B cell (primary cell): Measurements from ENCODE around the gene KIAA0825. TPM values are rescaled to one million over a fixed set of nuclear protein-coding genes. Genes with fewer than 3 reads are reported as not detected.

Experiments
- ATAC-seq: fragments of 200-7000 bp; cut with Tn5 transposase; one replicate; pipeline ENCODE4 v1.10.0; 2021; ENCODE audit warnings: low read depth, mild to moderate bottlenecking, moderate number of reproducible peaks, moderate library complexity
- CTCF ChIA-PET: fragments of 350-600 bp; sonication (Branson Sonifier 250); formaldehyde crosslinking; loops from one replicate; lab custom pipeline; 2021; ENCODE audit warnings: antibody characterized with exemption, inconsistent platforms; lab: Charles Lee
- POLR2A ChIA-PET: fragments of 350-600 bp; sonication (Branson Sonifier 250); formaldehyde crosslinking; loops from one replicate; lab custom pipeline; 2021; ENCODE audit warnings: antibody characterized with exemption; lab: Charles Lee
- DNase-seq: peaks from one replicate; pipeline ENCODE4 v3.0.0; 2013
- H2AFZ ChIP-seq: 2 replicates; pipeline ENCODE4 v1.6.1; 2012; ENCODE audit warnings: mild to moderate bottlenecking, low read depth, low read length; ENCODE audit not compliant: insufficient read depth, poor library complexity, severe bottlenecking
- H3K27ac ChIP-seq, 2 donors: 1 replicate in 1 of 2; 2 replicates in 1 of 2; pipeline ENCODE4 v1.5.1; 2012 to 2013; ENCODE audit warnings: low read length in 2 of 2, mild to moderate bottlenecking in 2 of 2, moderate library complexity in 1 of 2
- H3K27me3 ChIP-seq, 4 experiments: fragments of 200-600 bp in 1 of 4; sonication (generic) in 1 of 4; replicated peaks in 1 of 4; 1 replicate in 2 of 4; 2 replicates in 2 of 4; pipeline versions ENCODE4 v1.6.1 to v1.7.0; 2013 to 2016; ENCODE audit warnings: low read length in 3 of 4, mild to moderate bottlenecking in 2 of 4, mixed read lengths in 1 of 4, moderate library complexity in 1 of 4; ENCODE audit not compliant: insufficient read depth in 4 of 4, control insufficient read depth in 3 of 4; ENCODE audit errors: control extremely low read depth in 1 of 4
- H3K36me3 ChIP-seq, 2 experiments: replicated peaks in 1 of 2; 1 replicate in 1 of 2; 2 replicates in 1 of 2; pipeline versions ENCODE4 v1.6.1 to v1.7.1; 2013; ENCODE audit warnings: low read length in 1 of 2; ENCODE audit not compliant: insufficient read depth in 2 of 2, control insufficient read depth in 1 of 2; ENCODE audit errors: control extremely low read depth in 1 of 2, extremely low read depth in 1 of 2
- H3K4me1 ChIP-seq, 2 donors: fragments of 200-600 bp in 1 of 2; sonication (generic) in 1 of 2; 1 replicate in 1 of 2; 2 replicates in 1 of 2; pipeline versions ENCODE4 v1.5.1 to v1.6.1; 2013 to 2017; ENCODE audit warnings: low read length in 2 of 2; ENCODE audit not compliant: control insufficient read depth in 2 of 2, insufficient read depth in 2 of 2
- H3K4me2 ChIP-seq: replicated peaks from 2 replicates; pipeline ENCODE3; 2012; ENCODE audit warnings: mild to moderate bottlenecking, low read depth, low read length; ENCODE audit not compliant: poor library complexity, severe bottlenecking
- H3K4me3 ChIP-seq, 5 experiments: fragments of 200-600 bp in 1 of 5; sonication (generic) in 1 of 5; 1 replicate in 3 of 5; 2 replicates in 2 of 5; pipeline versions ENCODE4 v1.5.1 to v1.7.0; 2011 to 2016; ENCODE audit warnings: low read length in 4 of 5, mild to moderate bottlenecking in 4 of 5, low read depth in 2 of 5, control low read depth in 1 of 5, moderate library complexity in 1 of 5; ENCODE audit not compliant: insufficient read depth in 1 of 5; ENCODE audit errors: control extremely low read depth in 1 of 5, extremely low read depth in 1 of 5
- H3K79me2 ChIP-seq: fragments of 200-600 bp; sonication (generic); one replicate; pipeline ENCODE4 v1.6.0; 2016; ENCODE audit warnings: low read length; ENCODE audit not compliant: control insufficient read depth, insufficient read depth
- H3K9ac ChIP-seq: fragments of 200-600 bp; sonication (generic); 2 replicates; pipeline ENCODE4 v1.6.1; 2017; ENCODE audit warnings: mild to moderate bottlenecking, low read length, moderate library complexity
- H3K9me3 ChIP-seq, 3 donors: one replicate each; pipeline versions ENCODE4 v1.6.1 to v1.7.1; 2013; ENCODE audit warnings: low read length in 2 of 3; ENCODE audit not compliant: control insufficient read depth in 2 of 3, insufficient read depth in 1 of 3; ENCODE audit errors: control extremely low read depth in 1 of 3
- H4K20me1 ChIP-seq: 2 replicates; pipeline ENCODE4 v1.6.0; 2012; ENCODE audit warnings: mild to moderate bottlenecking, low read length; ENCODE audit not compliant: insufficient read depth, control insufficient read depth, poor library complexity, severe bottlenecking
- H3K27ac Mint-ChIP-seq: one replicate; pipeline ENCODE4 v1.8.0; 2021; ENCODE audit warnings: mixed read lengths
- H3K27me3 Mint-ChIP-seq: one replicate; pipeline ENCODE4 v1.8.0; 2021; ENCODE audit warnings: mixed read lengths
- H3K4me1 Mint-ChIP-seq: one replicate; pipeline ENCODE4 v1.8.0; 2021; ENCODE audit warnings: mixed read lengths
- H3K4me3 Mint-ChIP-seq: one replicate; pipeline ENCODE4 v1.8.0; 2021; ENCODE audit warnings: mixed read lengths
- H3K9me3 Mint-ChIP-seq: one replicate; pipeline ENCODE4 v1.8.0; 2022; ENCODE audit warnings: mixed read lengths; ENCODE audit not compliant: insufficient read depth
- EZH2 ChIP-seq: IDR thresholded peaks from 2 replicates; pipeline ENCODE4 v1.6.1; 2012; ENCODE audit warnings: borderline replicate concordance, low read depth, mild to moderate bottlenecking, moderate library complexity, low read length; ENCODE audit not compliant: insufficient read depth, poor library complexity, severe bottlenecking
- WGBS: methylation state at CpG from one replicate; pipeline ENCODE4 v1.1.5; 2013; ENCODE audit warnings: missing lambda C conversion rate; ENCODE audit not compliant: insufficient coverage; 5-methylcytosine and 5-hydroxymethylcytosine counted together
- intact Hi-C: fragments of 100-400 bp; cut with micrococcal nuclease; formaldehyde crosslinking; loops from one replicate; pipeline ENCODE4 v1.10.0; 2022
- polyA plus RNA-seq: library from polyadenylated mRNA; depleted of rRNA; stranded (reverse); fragments of >200 nt; gene quantifications from 2 replicates; pipeline ENCODE4 v1.2.3, GENCODE V29; 2012
- total RNA-seq, 2 donors: library from RNA; stranded (reverse); fragments of 120-200 nt in 1 of 2; gene quantifications; 1 replicate in 1 of 2; 2 replicates in 1 of 2; pipeline versions ENCODE4 v1.2.3 to v1.2.4, GENCODE V29; 2013 to 2022
- TF ChIP-seq, protein P1 (sequence below): fragments of 200-600 bp; IDR thresholded peaks from one replicate; pipeline ENCODE4 v1.8.0; 2022; ENCODE audit warnings: antibody characterized with exemption, mild to moderate bottlenecking

KIAA0825 gene
- total and polyA plus RNA-seq, 2 donors (not counting 1 experiment from before 2014, with no cell fraction given), result 0.43 to 2.7 TPM

DNA sequence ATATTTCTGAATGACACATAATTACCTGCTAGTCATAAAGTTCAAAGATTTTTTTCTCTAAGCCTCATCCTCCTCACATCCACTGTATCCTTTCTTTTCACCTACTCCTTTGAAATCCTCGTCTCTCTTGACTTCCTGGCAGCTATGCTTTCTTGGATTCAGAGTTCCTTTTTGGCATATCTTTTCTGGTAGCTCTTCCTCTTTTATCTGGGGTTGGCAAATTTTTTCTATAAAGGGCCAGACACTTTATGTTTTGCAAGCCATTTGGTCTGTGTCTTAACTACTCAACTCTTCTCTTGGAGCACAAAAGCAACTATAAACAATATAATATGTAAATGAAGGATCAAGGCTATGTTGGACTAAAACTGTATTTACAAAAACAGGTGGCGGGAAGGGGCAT is 197.5 kb downstream of the KIAA0825 start:
- Histone ChIP-seq H3K27me3 (no peaks in the 10 kb centered on the region), H3K9me3 (no peaks in the 10 kb centered on the region), H4K20me1 (no peaks in the 10 kb centered on the region), H3K27ac (no peak overlapping the region), H3K9ac (no peak overlapping the region), H3K79me2 (no peaks in the 10 kb centered on the region), H3K4me1 (no peaks in the 10 kb centered on the region), H3K4me3 (no peak overlapping the region), H2AFZ (no peak overlapping the region), H3K36me3 (no peaks in the 10 kb centered on the region), H3K4me2 (no peak overlapping the region)
- no peak for TF ChIP-seq EZH2
- TF ChIP-seq, protein P1, sequence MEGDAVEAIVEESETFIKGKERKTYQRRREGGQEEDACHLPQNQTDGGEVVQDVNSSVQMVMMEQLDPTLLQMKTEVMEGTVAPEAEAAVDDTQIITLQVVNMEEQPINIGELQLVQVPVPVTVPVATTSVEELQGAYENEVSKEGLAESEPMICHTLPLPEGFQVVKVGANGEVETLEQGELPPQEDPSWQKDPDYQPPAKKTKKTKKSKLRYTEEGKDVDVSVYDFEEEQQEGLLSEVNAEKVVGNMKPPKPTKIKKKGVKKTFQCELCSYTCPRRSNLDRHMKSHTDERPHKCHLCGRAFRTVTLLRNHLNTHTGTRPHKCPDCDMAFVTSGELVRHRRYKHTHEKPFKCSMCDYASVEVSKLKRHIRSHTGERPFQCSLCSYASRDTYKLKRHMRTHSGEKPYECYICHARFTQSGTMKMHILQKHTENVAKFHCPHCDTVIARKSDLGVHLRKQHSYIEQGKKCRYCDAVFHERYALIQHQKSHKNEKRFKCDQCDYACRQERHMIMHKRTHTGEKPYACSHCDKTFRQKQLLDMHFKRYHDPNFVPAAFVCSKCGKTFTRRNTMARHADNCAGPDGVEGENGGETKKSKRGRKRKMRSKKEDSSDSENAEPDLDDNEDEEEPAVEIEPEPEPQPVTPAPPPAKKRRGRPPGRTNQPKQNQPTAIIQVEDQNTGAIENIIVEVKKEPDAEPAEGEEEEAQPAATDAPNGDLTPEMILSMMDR, result no peak
- DNase-seq (no peak), ATAC-seq (no peak)
- POLR2A ChIA-PET, result no interaction called here
- intact Hi-C loops, result no loop called here
- CTCF ChIA-PET, result no interaction called here
- Mint-ChIP-seq H3K27me3 (no peaks in the 10 kb centered on the region), H3K27ac (no peak overlapping the region), H3K4me3 (no peak overlapping the region), H3K4me1 (no peaks in the 10 kb centered on the region), H3K9me3 (peaks cover 3% of the 10 kb centered on the region)
- 86% methylated on average over 2 of the region's 2 CpGs for WGBS

DNA sequence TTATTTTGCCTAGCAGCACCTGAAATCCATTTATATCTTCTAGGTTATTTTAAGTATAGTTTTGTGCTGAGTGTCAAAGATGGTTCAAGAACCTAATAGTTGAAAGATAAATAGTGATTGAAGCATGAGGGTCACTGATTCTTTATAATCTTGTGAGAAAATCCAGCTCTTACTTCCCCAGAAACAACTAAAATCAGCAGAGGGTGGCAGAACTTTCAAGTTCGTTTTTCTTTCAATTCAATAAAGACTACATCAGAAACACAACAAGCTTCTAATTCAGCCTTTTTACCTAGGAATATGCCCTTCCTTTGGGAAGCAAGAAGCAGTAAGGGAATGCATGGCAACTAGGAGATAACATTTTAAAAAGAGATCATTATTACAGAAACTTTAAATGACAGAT is 202.6 kb downstream of the KIAA0825 start:
- POLR2A ChIA-PET, result no interaction called here
- Mint-ChIP-seq H3K27me3 (no peaks in the 10 kb centered on the region), H3K27ac (no peak overlapping the region), H3K4me3 (no peak overlapping the region), H3K4me1 (no peaks in the 10 kb centered on the region), H3K9me3 (peaks cover 5% of the 10 kb centered on the region)
- no peaks in the 10 kb centered on the region for H3K9me3 ChIP-seq
- DNase-seq, result no peak
- no peaks in the 10 kb centered on the region for H3K27me3 ChIP-seq
- H3K9ac ChIP-seq, result no peak overlapping the region
- no peak overlapping the region for H3K27ac ChIP-seq
- no peaks in the 10 kb centered on the region for H3K79me2 ChIP-seq
- no peak overlapping the region for H3K4me2 ChIP-seq
- H3K4me3 ChIP-seq, result no peak overlapping the region
- intact Hi-C loops, result no loop called here
- H2AFZ ChIP-seq, result no peak overlapping the region
- H3K4me1 ChIP-seq, result no peaks in the 10 kb centered on the region
- no CpG with 5 or more reads among the region's 1 CpG for WGBS
- no peak for ATAC-seq
- TF ChIP-seq, protein P1, result no peak
- no peak for TF ChIP-seq EZH2
- H4K20me1 ChIP-seq, result no peaks in the 10 kb centered on the region
- CTCF ChIA-PET, result no interaction called here
- no peaks in the 10 kb centered on the region for H3K36me3 ChIP-seq
